HepG2 (cell line): ENCODE results near the gene IRAK3. TPM values are rescaled to one million over a fixed set of nuclear protein-coding genes. Genes with fewer than 3 reads are reported as not detected.

Source experiments
- ATAC-seq: fragments of 200-7000 bp; cut with Tn5 transposase; 3 replicates; pipeline ENCODE4 v1.9.1; 2020; ENCODE audit warnings: mild to moderate bottlenecking, moderate library complexity
- BruUV-seq: library from RNA; stranded (reverse); fragments of 400-500 nt; replicated peaks from 2 replicates; lab custom pipeline; 2021; lab: Mats Ljungman, UMichigan
- CTCF ChIA-PET: fragments of 300-600 bp; formaldehyde crosslinking; extraction: SDS; loops from one replicate; lab custom pipeline; 2021; ENCODE audit warnings: low total read pairs, inconsistent platforms, low intra/inter-chr PET ratio; lab: Yijun Ruan, JAX
- POLR2A ChIA-PET: fragments of 350-600 bp; sonication (Branson Sonifier 250); formaldehyde crosslinking; loops from one replicate; lab custom pipeline; 2020; ENCODE audit warnings: antibody characterized with exemption, inconsistent platforms; lab: Yijun Ruan, JAX
- DNase-seq: peaks from one replicate; pipeline ENCODE4 v3.0.0-alpha.2; 2015; ENCODE audit warnings: low spot score
- FAIRE-seq: peaks from 3 replicates; lab custom pipeline; 2011; peaks lifted over from hg19 to GRCh38; lab: Jason Lieb, UNC
- H2AFZ ChIP-seq: one replicate; pipeline ENCODE4 v1.6.1; 2011; ENCODE audit warnings: low read length, inconsistent platforms
- H3K27ac ChIP-seq: fragments of 300-600 bp; 3 replicates; pipeline ENCODE4 v1.8.0; 2011; ENCODE audit warnings: mixed run types, mild to moderate bottlenecking, mixed read lengths, low read length, inconsistent platforms; ENCODE audit not compliant: insufficient read depth; ENCODE audit errors: extremely low read length
- H3K27me3 ChIP-seq, 2 experiments: fragments of 200-600 bp in 1 of 2; 2 replicates in 1 of 2; 3 replicates in 1 of 2; pipeline versions ENCODE4 v1.6.0 to v1.8.0; 2011; ENCODE audit warnings: low read length in 2 of 2, mild to moderate bottlenecking in 2 of 2, moderate library complexity in 2 of 2, inconsistent platforms in 1 of 2; ENCODE audit not compliant: insufficient read depth in 2 of 2, control insufficient read depth in 1 of 2
- H3K36me3 ChIP-seq, 2 experiments: fragments of 200-600 bp in 1 of 2; replicated peaks in 1 of 2; 2 replicates in 1 of 2; 3 replicates in 1 of 2; pipeline versions ENCODE4 v1.5.1 to v1.8.0; 2011; ENCODE audit warnings: low read length in 2 of 2, inconsistent platforms in 1 of 2; ENCODE audit not compliant: insufficient read depth in 2 of 2, control insufficient read depth in 1 of 2
- H3K4me1 ChIP-seq: 2 replicates; pipeline ENCODE4 v1.5.1; 2012; ENCODE audit warnings: low read length, inconsistent platforms; ENCODE audit not compliant: insufficient read depth
- H3K4me2 ChIP-seq: 2 replicates; pipeline ENCODE4 v1.6.0; 2011; ENCODE audit warnings: low read depth, low read length, inconsistent platforms
- H3K4me3 ChIP-seq, 3 experiments: fragments of 200-600 bp in 1 of 3; sonication (generic), shearing (Covaris generic) in 1 of 3; replicated peaks in 1 of 3; 2 replicates each; pipeline ENCODE4 v1.5.1; 2011 to 2016; ENCODE audit warnings: low read length in 3 of 3, inconsistent platforms in 2 of 3, low read depth in 2 of 3, mild to moderate bottlenecking in 2 of 3, control low read depth in 1 of 3, mixed read lengths in 1 of 3; ENCODE audit not compliant: insufficient read depth in 1 of 3
- H3K79me2 ChIP-seq: one replicate; pipeline ENCODE4 v1.6.1; 2011; ENCODE audit warnings: low read length, inconsistent platforms; ENCODE audit not compliant: insufficient read depth
- H3K9ac ChIP-seq: 2 replicates; pipeline ENCODE4 v1.6.0; 2011; ENCODE audit warnings: mild to moderate bottlenecking, low read depth, low read length, inconsistent platforms; ENCODE audit not compliant: insufficient read depth
- H3K9me3 ChIP-seq: 2 replicates; pipeline ENCODE4 v1.5.1; 2012; ENCODE audit warnings: mild to moderate bottlenecking, low read length
- H4K20me1 ChIP-seq: 2 replicates; pipeline ENCODE4 v1.6.0; 2011; ENCODE audit warnings: inconsistent platforms, mild to moderate bottlenecking, low read length, moderate library complexity; ENCODE audit not compliant: insufficient read depth
- CBX1 ChIP-seq: IDR thresholded peaks from one replicate; pipeline ENCODE4 v1.6.1; 2016; ENCODE audit warnings: antibody characterized with exemption, low read depth
- CENPBD1 ChIP-seq: sonication (generic); formaldehyde crosslinking; IDR thresholded peaks from 2 replicates; pipeline ENCODE4 v1.8.0; 2022; ENCODE audit warnings: missing genetic modification reagents, low read depth, mild to moderate bottlenecking, borderline replicate concordance
- HIVEP1 ChIP-seq: sonication (generic); formaldehyde crosslinking; IDR thresholded peaks from 2 replicates; pipeline ENCODE4 v1.4.0; 2020; ENCODE audit warnings: mild to moderate bottlenecking, missing genetic modification reagents
- IRF1 ChIP-seq: sonication (generic); formaldehyde crosslinking; IDR thresholded peaks from 2 replicates; pipeline ENCODE4 v1.4.0; 2020; ENCODE audit warnings: low read depth, mild to moderate bottlenecking, missing genetic modification reagents
- MYC ChIP-seq: sonication (generic); formaldehyde crosslinking; IDR thresholded peaks from 2 replicates; pipeline ENCODE4 v1.9.0; 2021; ENCODE audit warnings: missing genetic modification reagents, borderline replicate concordance
- NCOA1 ChIP-seq: sonication (generic); formaldehyde crosslinking; IDR thresholded peaks from 2 replicates; pipeline ENCODE4 v1.9.0; 2021; ENCODE audit warnings: missing genetic modification reagents
- PAF1 ChIP-seq: IDR thresholded peaks from 2 replicates; pipeline ENCODE4 v1.6.1; 2016; ENCODE audit warnings: missing genetic modification reagents, missing compliant biosample characterization
- SMAD3 ChIP-seq: sonication (generic); formaldehyde crosslinking; IDR thresholded peaks from 2 replicates; pipeline ENCODE4 v1.4.0; 2020; ENCODE audit warnings: missing genetic modification reagents
- SRY ChIP-seq: sonication (generic); formaldehyde crosslinking; IDR thresholded peaks from 2 replicates; pipeline ENCODE4 v1.8.0; 2022; ENCODE audit warnings: mild to moderate bottlenecking, missing genetic modification reagents
- ZNF230 ChIP-seq: sonication (generic); formaldehyde crosslinking; IDR thresholded peaks from 2 replicates; pipeline ENCODE4 v1.4.0; 2020; ENCODE audit warnings: mild to moderate bottlenecking, missing genetic modification reagents
- ZNF275 ChIP-seq: sonication (generic); formaldehyde crosslinking; IDR thresholded peaks from 2 replicates; pipeline ENCODE4 v1.8.0; 2022; ENCODE audit warnings: missing genetic modification reagents, mild to moderate bottlenecking, inconsistent platforms, borderline replicate concordance
- ZNF510 ChIP-seq: sonication (generic); formaldehyde crosslinking; IDR thresholded peaks from 2 replicates; pipeline ENCODE4 v1.4.0; 2020; ENCODE audit warnings: low read depth, mild to moderate bottlenecking, missing genetic modification reagents
- ZNF678 ChIP-seq: sonication (generic); formaldehyde crosslinking; IDR thresholded peaks from 2 replicates; pipeline ENCODE4 v1.4.0; 2020; ENCODE audit warnings: mild to moderate bottlenecking, missing genetic modification reagents
- ZNF687 ChIP-seq: sonication (generic); formaldehyde crosslinking; IDR thresholded peaks from 2 replicates; pipeline ENCODE4 v1.5.1; 2020; ENCODE audit warnings: mild to moderate bottlenecking, missing genetic modification reagents, moderate library complexity
- ZNF776 ChIP-seq: sonication (generic); formaldehyde crosslinking; IDR thresholded peaks from 2 replicates; pipeline ENCODE4 v1.4.0; 2020; ENCODE audit warnings: mild to moderate bottlenecking, missing genetic modification reagents
- ZNF780A ChIP-seq: sonication (generic); formaldehyde crosslinking; IDR thresholded peaks from 2 replicates; pipeline ENCODE4 v1.8.0; 2022; ENCODE audit warnings: mild to moderate bottlenecking, missing genetic modification reagents, moderate library complexity
- ZNF792 ChIP-seq: IDR thresholded peaks from 2 replicates; pipeline ENCODE4 v1.6.1; 2016
- ZNF839 ChIP-seq: sonication (generic); formaldehyde crosslinking; IDR thresholded peaks from 2 replicates; pipeline ENCODE4 v1.4.0; 2020; ENCODE audit warnings: missing genetic modification reagents, mild to moderate bottlenecking, borderline replicate concordance
- ZSCAN5A ChIP-seq: sonication (generic); formaldehyde crosslinking; IDR thresholded peaks from 2 replicates; pipeline ENCODE4 v1.8.0; 2022; ENCODE audit warnings: mild to moderate bottlenecking, missing genetic modification reagents, borderline replicate concordance
- WGBS: methylation state at CpG from one replicate; pipeline ENCODE4 v1.1.6; 2017; ENCODE audit warnings: low lambda C conversion rate; 5-methylcytosine and 5-hydroxymethylcytosine counted together
- in situ Hi-C: cut with HindIII; loops from 2 replicates; pipeline ENCODE4 v1.10.0; 2017; ENCODE audit warnings: low pct_unique_long_range_greater_than_20kb; ENCODE audit not compliant: extremely low pct_ligation_motif_present
- intact Hi-C: fragments of 100-400 bp; cut with micrococcal nuclease; formaldehyde crosslinking; loops from one replicate; pipeline ENCODE4 v1.10.0; 2022; ENCODE audit not compliant: unreplicated experiment
- polyA plus RNA-seq, 8 experiments: library from polyadenylated mRNA; depleted of rRNA in 3 of 8; stranded (reverse) in 7 of 8; unstranded in 1 of 8; fragments of >200 nt; fragmentation: Illumina TruSeq in 4 of 8; extraction: Trizol in 4 of 8; gene quantifications; 2 replicates each; pipeline versions ENCODE4 v1.2.1 to v1.2.3, GENCODE V29; 2011 to 2016; ENCODE audit warnings: low read depth in 4 of 8, missing spikeins in 1 of 8, mixed read lengths in 1 of 8; ENCODE audit not compliant: insufficient read depth in 1 of 8
- total RNA-seq, 5 experiments: library from RNA; depleted of rRNA; stranded (reverse); fragments of >200 nt; fragmentation: Illumina TruSeq; extraction: Trizol; gene quantifications; 2 replicates each; pipeline ENCODE4 v1.2.3, GENCODE V29; 2016; ENCODE audit warnings: low read depth in 1 of 5

IRAK3 gene
- total and polyA plus RNA-seq, 2 of the 13 experiments (the other 11 are each of a cell fraction or from before 2014, with no cell fraction given): 0.01 TPM; not detected in 1

GRCh38 chr12:66270613-66271012 lies 81.6 kb downstream of the IRAK3 start:
- ChIA-PET CTCF (interaction anchor here (1.3 kb wide), 1 partner anchor 138 kb away, joined by 3 read pairs; no protein-coding TSS in a partner anchor), POLR2A (no interaction called here)
- no peaks in the 10 kb centered on the region for H3K36me3 ChIP-seq
- H2AFZ ChIP-seq: no peak overlapping the region
- ATAC-seq: no peak
- WGBS: 6% methylated on average over 1 of the region's 1 CpG
- no peak for DNase-seq
- in situ Hi-C loops (no loop called here), intact Hi-C loops (no loop called here)
- no peaks in the 10 kb centered on the region for H3K79me2 ChIP-seq
- H3K4me2 ChIP-seq: no peak overlapping the region
- FAIRE-seq: no peak
- no peaks in the 10 kb centered on the region for H3K9me3 ChIP-seq
- no peak overlapping the region for H3K27ac ChIP-seq
- peaks cover 0 to 3% of the 10 kb centered on the region in 2 experiments; a peak in 2 of 5 replicates for H3K27me3 ChIP-seq
- H4K20me1 ChIP-seq: no peaks in the 10 kb centered on the region
- no peak overlapping the region for H3K9ac ChIP-seq
- no peaks in the 10 kb centered on the region for H3K4me1 ChIP-seq
- no TSS peak for BruUV-seq
- H3K4me3 ChIP-seq: no peak overlapping the region
- TF ChIP-seq CBX1 (no peak), ZNF780A (CRISPR knock-in tag) (no peak), ZNF776 (no peak), ZNF687 (CRISPR knock-in tag) (no peak), SMAD3 (no peak), ZNF839 (no peak), SRY (CRISPR knock-in tag) (no peak), PAF1 (CRISPR knock-in tag) (no peak), ZNF510 (CRISPR knock-in tag) (no peak), MYC (CRISPR knock-in tag) (no peak), NCOA1 (CRISPR knock-in tag) (no peak), ZNF792 (no peak), IRF1 (CRISPR knock-in tag) (no peak), CENPBD1 (no peak), HIVEP1 (CRISPR knock-in tag) (no peak), ZSCAN5A (CRISPR knock-in tag) (no peak), ZNF678 (CRISPR knock-in tag) (no peak), ZNF275 (CRISPR knock-in tag) (no peak), ZNF230 (no peak)
